HG03139 (cell line): ENCODE measurements around the gene BBS9.

Experiments used
- ATAC-seq: cut with Tn5 transposase; IDR thresholded peaks from one replicate; pipeline ENCODE4 v1.9.1; 2021; ENCODE audit not compliant: unreplicated experiment

The BBS9 gene

DNA sequence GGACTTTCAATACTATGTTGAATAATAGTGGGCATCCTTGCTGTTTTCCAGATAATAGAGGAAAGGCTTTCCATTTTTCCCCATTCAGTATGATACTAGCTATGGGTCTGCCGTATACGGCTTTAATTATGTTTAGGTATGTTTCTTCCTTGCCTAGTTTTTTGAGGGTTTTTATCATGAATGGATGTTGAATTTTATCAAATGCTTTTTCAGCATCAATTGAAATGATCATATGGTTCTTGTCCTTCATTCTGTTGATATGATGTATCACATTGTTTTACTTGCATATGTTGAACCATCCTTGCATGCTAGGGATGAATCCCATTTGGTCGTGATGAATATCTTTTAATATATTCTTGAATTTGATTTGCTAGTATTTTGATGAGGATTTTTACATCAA is 11.0 kb upstream of the BBS9 start:
- no peak for ATAC-seq

DNA sequence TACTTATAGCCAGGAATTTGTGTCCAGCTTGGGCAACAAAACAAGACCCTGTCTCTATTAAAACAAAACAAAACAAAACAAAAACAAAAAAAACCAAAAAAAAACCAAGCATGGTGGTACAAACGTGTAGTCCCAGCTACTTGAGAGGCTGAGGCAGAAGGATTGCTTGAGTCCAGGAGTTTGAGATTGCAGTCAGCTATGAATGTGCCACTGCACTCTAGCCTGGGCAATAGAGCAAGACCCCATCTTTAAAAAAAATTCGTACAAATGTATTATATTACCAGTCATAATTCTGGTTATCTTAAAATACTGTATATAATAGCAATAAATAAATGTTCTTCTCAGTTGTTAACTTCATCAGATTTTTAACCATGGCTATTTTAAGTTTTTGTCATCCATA is 2.3 kb upstream of the BBS9 start:
- no peak for ATAC-seq

DNA sequence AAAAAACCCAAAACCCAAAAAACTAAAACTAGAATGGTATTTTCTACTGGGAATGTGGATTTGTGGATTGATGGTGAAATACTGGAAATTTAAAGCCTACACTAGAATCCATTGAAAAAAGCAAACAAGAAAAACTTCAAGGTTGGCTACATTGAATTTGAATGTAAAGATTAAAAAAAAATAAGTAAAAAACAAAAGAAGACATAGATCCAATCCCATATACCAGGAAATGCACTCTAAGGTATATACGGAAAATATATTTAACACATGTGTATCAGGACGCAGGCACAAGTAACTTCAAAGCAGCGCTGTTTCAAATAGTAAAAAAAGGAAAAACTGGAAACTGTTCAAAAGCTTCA is 754 bp upstream of the BBS9 start:
- no peak for ATAC-seq

DNA sequence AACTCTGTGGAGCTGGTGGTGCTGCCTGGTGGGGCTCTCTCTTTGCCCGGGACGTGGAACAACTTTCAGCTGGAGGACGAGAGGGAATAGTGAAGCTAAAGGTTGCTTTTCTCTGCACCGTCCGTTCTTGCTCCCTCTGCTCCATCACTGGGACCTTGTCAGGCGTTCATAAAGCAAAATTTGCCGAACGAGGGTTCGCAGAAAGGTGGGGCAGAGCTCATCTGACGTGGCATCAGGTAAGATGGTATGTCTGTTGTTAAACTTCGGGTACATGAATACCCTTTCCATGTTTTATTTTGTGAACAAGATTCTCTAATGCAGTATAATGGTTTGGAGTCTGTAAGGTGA is 416 bp downstream of the BBS9 start:
- ATAC-seq, result peak; percentile 1

DNA sequence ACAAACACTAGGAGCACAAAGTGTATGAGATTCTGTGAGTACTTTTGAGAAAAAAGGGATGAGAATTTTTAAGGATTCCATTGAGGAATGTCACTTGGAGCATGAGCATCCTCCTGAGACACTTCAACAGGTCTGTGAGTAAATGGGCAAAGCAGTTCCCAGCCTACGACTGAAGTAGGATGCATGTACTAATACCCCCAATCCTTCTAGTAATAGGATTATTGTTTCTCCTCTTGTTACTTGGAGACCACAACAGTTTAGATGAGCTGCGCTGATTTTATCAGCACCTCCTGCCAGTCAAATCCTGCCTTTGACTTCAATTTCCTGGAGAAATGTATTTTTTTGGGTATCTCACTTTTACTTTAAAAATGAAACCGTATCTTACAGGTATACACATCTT is 820 bp downstream of the BBS9 start:
- no peak for ATAC-seq

DNA sequence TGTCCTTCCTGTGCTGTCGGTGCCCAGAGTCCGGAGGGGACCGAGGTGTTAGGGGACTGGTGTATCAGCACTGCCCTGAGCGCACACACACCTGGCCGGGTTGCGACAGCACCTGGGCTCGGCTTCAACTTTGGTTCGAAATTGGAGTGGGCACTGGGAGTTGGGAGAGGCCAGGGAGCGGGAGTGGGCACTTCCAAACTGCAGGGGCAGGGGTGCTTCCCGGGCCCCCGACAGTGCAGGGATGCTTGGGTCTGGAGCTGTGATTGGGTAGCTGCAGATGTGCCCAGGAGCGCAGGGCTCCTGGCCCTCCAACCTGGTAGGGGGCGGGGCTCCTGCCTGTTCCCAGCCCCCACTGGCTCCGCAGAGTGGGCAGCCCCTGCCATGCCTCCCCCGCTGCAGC is 7.7 kb downstream of the BBS9 start:
- no peak for ATAC-seq

DNA sequence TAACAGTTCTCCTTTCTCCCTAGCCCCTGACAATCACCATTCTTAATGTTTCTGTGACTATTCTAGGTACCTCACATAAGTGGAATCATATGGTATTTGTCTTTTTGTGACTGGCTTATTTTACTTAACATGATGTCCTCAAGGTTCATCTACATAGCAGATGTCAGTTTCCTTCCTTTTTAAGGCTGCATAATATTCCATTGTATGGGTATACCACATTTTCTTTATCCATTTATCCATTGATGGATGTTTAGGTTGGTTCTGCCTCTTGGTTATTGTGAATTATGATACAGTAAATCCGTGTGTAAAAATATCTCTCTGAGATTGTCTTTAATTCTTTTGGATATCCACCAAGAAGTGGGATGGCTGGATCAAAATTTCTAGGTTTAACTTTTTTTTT is 13.2 kb downstream of the BBS9 start:
- ATAC-seq, result no peak

DNA sequence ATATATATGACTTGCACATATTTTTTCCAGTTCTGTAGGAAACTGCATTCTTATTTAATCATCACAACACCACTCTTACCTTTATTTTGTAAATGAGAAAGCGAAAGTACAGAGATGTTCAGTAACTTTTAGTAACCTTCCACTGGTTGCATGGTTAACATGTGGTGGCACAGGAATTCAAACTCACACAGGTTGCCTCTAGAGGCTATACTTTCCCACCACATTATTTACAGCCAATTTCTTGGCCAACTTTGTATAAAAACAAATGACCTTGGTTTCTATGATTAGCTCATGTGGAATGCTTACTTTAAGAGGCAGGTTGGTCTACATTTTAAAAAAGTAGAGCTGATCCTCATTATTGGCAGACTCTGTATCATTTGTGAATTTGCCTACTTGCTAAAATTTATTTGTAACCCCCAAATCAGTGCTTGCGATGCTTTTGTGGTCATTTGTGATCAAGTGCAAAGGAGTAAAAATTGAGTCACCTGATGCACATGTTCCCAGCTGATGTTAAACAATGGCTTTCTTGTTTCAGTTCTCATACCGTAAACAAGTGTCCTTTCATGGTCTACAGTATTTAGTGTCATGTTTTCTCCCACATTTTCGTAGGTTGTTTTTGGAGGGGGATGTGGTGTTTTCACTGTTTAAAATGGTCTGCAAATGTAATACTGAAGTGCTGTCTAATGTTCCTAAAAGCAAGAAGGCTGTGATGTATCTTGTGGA is 14.8 kb downstream of the BBS9 start:
- ATAC-seq, result no peak

DNA sequence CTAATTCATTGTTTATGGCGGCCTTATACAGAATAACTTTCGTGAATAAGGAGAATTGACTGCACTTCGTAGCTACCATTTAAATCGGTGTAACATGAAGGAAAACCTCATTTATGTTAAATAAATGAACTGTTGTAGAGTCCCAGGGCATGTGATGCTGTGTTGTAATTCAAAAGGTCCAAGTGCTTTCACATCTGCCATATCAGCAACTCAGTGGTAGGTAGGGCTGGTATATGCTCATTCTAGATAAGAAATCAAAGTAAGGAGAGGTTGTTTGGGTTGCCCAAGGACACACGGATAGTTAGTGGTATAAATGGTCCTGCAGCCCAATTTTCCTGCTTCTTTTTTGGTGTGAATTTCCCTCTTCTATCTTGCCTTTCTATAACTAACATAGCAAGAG is 15.8 kb downstream of the BBS9 start:
- ATAC-seq, result no peak

DNA sequence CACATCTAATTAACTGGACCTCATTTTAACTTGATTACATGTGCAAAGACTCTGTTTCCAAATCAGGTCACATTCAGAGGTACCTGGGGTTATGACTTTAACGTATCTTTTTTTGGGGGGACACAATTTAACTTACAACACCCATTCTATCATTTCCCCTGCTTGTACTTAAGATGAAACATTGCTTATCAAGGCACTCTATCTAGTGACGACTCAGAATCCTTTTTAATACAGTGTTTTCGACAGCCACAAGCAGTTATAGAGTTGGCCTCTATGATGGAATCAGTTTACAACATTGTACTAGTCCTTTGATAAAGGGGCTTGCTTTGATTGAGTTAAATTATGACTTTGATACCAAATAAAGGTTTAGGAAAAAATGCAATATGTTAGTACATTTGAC is 22.7 kb downstream of the BBS9 start:
- ATAC-seq, result no peak

DNA sequence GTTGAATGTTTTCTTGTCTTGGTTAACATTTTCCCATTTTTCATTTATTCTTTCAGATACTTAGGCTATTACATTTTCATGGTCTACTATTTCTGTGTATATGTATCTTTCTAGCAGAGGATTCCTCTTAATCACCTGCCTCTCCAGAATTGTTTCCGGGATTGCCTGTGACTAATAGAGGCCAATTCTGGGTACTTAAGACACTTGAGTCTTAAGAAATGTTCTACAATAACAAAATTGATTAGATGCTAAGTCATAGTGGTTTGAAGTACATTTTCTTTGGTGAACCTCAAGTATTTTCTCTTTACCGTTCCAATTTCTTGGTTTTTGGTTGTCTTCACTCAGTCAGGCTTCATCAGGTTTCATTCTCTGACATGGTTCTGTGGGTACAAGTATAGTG is 26.4 kb downstream of the BBS9 start:
- no peak for ATAC-seq

DNA sequence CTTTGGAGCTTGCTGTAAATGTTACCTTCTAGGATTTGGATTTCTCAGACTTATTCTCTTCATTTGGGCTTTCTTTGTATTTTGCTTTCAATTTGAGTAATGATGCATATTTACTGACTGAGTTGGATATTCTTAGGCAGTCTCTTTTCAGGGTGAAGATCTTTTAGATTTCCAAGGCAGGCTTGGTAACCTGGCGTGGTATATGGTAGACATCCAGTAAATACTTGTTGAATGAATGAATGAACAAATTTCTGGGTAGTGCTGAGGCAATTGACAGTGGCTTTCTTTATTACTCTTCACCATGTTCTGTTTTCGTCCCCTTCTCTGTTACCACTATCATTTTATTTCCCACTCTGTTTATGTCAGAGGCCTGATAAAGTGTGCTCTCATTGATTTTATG is 27.1 kb downstream of the BBS9 start:
- ATAC-seq, result no peak

DNA sequence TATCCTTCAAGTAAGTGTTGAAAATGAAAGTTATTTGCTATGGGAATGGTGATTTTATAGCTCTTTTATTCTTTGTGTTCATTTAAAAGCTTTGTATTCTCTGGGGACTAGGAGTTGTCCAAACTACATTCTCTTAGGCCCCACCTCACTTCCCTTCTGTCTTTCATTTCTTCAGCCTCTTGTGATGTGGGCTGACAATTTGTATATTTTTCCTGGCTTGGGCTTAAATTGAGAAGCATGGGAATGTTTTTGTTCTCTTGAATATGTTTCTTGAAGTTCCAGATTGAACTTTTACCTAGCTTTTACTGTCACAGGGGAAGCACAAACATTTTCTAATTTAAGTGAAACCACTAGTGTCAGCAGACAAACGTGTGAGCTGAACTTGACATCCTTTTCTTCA is 27.9 kb downstream of the BBS9 start:
- no peak for ATAC-seq

DNA sequence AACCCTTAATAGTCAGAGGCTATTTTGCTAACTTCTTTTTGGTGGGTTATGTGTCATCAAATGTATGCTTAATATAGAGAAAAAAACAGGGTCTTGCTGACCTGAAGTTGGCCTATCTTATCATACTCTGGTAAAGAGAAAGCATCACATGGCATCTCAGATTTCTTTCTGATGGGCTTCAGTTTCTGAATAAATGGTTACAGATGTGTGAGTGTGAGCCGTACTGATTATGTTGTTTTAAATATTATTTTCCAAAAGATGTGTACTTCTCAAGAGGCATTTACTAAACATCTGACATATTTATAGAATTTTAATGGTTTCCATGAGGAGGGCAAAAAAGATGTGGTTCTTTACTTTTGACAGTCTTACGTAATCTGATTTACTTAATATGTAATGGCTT is 28.4 kb downstream of the BBS9 start:
- no peak for ATAC-seq

DNA sequence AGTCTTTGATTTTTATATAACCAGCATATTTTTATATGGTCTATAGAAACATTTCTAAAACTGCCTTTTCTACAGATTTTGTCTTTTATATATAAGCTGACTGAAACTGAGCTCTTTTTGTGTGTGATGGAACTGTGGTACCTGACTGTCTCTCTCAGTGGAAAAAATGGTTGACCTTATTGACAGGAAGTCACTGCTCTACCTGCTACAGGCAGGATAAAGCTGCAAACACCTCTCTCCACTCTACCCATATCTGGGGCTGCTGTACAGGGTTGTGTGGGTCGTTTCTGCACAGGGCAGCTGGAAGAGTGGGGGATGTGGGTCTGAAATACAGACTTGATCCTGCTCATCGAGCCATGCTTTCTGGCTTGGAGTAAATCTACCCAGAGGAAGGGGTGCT is 48.5 kb downstream of the BBS9 start:
- ATAC-seq, result no peak

DNA sequence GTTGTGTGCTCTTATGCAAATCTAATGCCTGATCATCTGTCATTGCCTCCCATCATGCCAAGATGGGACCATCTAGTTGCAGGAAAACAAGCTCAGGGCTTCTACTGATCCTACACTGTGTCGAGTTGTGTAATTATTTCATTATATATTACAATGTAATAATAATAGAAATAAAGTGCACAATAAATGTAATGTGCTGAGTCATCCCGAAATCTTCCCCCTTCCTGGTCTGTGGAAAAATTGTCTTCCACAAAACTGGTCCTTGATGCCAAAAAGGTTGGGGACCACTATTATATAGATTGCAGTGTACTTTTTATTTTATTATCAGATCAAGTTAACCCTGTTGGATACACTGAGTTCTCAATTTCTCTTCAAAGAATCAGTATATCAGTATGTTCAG is 50.2 kb downstream of the BBS9 start:
- ATAC-seq, result no peak

DNA sequence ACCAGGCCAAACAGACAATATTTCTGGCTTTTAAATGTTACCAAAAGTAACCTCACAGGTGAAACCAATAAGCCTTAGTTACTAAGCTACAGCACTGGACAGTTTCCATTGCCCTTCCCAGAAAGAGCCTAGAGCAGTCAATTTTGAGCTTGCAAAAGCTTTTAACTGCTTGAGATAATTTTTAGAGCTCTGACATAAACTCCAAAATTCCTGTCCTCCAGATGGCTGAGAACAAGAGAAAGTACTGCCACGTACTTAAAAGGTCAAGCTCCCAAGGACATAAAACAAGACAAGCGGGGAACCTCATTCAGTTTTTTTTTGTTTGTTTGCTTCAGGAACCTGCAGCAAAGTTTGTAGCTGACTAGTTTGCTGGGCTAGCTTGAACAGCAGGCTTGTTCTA is 54.1 kb downstream of the BBS9 start:
- no peak for ATAC-seq

DNA sequence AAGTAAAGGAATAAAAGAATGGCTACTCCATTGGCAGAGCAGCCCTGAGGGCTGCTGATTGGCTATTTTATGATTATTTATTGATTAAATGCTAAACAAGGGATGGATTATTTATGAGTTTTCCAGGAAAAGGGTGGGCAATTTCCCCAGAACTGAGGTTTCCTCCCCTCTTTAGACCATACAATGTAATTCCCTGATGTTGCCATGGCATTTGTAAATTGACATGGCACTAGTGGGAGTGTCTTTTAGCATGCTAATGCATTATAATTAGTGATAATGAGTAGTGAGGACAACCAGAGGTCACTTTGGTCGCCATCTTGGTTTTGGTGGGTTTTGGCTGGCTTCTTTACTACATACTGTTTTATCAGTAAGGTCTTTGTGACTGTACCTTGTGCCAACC is 55.5 kb downstream of the BBS9 start:
- no peak for ATAC-seq

DNA sequence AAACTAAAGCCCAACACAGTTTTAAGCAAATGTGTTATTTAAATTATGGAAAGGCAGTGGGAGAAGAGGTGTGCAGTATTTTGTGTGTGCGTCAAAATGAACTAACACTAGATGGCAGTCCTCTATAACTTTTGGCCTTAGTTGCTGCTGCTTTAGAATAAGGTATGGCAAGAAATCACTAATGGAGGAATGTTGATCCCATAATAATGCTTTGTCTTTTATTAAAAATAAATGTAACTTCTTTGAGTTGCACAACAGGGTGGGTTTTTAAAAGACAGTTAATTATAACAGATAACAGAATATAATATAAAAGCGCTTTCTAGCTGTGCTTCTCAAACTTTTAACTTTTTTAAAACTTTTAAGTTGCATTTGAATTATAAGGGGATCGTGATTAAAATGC is 56.4 kb downstream of the BBS9 start:
- peak; percentile 74 for ATAC-seq

DNA sequence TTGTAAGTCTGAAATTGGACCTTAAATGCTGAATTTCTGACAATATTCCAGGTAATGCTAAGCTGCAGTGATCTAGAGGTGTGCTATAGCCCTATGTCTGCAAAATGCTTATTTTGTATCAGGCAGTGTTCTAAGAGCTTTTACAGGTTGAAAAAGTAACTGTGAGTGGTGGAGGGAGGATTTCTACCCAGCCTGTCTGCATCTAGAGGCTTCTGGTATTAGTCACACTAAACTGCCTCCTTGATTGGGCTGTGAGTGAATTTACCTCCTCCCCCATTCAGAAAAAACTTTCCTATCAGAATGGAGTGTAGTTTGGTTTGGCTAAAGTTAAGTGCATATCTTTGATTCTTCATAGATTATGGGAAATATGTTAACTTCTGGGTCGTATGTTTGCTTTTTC is 56.8 kb downstream of the BBS9 start:
- no peak for ATAC-seq

DNA sequence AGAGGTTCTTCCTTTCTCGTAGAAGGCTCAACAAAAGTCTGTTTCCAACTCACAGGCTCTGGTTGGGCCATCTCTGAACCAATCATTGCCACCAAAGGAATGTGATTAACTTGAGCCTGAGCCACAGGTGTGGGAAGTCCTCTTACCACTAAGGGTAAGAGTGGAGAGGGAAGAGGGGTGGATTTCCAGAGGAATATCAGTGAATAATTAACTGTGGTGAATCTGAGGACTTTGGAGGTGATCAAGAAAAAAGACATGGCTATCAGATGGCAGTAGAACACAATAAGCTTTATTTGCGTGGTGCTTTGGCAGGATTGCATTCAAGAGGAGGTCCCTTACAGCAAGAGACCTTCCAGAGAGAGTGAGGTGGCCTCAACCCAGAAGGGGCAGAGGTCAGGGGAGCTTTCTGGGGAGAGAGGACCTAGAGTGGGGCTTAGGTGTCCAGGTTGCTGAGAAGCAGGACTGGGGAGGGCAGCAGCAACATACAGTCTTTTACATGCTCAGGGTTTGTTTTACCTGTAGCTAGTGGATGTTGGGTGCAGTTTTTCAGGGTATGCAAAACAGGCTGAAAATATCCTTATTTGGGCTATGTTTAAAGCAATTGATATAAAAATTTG is 61.4 kb downstream of the BBS9 start:
- ATAC-seq, result no peak

DNA sequence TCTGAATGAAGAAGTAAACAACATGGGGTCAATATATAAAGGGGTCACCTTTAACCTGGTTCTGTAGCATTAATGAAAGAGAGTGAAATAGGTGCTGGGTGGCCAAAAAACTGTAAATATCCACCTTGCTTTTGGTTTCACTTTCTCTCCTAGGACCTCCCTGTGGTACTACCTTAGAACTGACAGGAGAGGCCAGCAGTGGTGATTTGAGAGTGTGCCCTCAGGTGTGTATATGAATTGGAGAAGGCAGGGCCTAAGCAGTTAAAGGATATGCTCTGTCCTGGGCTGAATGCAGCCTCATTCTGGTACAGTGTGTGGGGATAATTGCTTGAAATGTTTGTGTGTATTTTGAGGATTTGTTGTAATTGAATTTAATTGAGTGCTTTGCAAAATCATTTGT is 62.0 kb downstream of the BBS9 start:
- peak; percentile 61 for ATAC-seq

DNA sequence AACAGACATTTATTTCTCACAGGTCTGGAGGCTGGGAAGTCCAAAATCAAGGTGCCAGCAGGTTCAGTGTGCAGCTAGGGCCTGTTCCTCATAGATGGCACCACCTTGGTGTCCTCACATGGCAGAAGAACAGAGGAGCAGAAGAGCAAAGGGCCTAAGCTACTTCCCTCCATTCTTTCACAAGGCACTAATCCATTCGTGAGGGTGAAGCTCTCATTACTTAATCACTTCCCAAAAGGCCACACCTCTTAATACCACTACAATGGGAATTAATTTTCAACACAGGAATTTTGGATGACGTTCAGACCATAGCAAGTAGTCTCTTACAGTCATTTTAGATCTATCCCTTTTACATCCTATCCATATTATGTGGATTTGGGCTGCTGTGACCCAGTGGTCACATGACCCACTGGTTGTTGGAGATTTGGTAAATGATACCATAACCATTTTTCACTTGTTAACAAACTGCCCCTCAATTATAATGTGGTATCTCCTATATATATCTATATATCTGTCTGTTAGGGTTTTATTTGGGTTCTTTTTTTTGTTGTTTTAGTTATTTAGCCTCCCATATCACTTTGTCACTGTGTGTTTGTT is 63.4 kb downstream of the BBS9 start:
- ATAC-seq, result no peak
